OCI-LY7 (cell line): ENCODE measurements around the gene TMEM253.

Experiments
- EZH2phosphoT487 ChIP-seq: fragments of 200-600 bp; sonication (generic); IDR thresholded peaks from 2 replicates; pipeline ENCODE4 v1.6.1; 2018; ENCODE audit warnings: low read depth, borderline replicate concordance, mild to moderate bottlenecking, mixed run types, antibody characterized with exemption, low read length, moderate library complexity, mixed read lengths
- TF ChIP-seq, protein P1 (sequence below): fragments of 200-600 bp; sonication (generic); conservative IDR thresholded peaks from 2 replicates; pipeline ENCODE4 v1.5.1; 2014; ENCODE audit warnings: mild to moderate bottlenecking, antibody characterized with exemption, low read length, moderate library complexity, mixed read lengths

DNA sequence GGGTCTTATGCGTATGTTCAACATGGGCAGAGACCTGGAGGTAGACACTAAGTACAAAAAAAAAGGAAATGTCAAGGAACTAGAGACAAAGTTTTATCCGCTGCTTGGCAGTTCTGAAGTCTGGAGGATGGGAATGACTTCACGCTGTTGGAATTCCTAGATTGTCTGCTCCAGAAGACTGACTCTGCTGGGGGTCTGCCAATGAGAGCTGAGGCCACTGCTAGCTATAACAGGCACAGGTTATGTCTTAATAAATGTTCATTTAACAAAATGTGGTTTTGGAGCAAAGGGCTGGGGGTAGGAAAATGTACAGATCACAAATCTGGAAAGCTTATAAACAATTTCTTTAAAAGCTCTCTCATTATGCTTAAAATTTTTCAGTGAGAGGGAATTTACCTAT, 37.4 kb upstream of the TMEM253 start:
- TF ChIP-seq, protein P1, sequence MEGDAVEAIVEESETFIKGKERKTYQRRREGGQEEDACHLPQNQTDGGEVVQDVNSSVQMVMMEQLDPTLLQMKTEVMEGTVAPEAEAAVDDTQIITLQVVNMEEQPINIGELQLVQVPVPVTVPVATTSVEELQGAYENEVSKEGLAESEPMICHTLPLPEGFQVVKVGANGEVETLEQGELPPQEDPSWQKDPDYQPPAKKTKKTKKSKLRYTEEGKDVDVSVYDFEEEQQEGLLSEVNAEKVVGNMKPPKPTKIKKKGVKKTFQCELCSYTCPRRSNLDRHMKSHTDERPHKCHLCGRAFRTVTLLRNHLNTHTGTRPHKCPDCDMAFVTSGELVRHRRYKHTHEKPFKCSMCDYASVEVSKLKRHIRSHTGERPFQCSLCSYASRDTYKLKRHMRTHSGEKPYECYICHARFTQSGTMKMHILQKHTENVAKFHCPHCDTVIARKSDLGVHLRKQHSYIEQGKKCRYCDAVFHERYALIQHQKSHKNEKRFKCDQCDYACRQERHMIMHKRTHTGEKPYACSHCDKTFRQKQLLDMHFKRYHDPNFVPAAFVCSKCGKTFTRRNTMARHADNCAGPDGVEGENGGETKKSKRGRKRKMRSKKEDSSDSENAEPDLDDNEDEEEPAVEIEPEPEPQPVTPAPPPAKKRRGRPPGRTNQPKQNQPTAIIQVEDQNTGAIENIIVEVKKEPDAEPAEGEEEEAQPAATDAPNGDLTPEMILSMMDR: no peak
- TF ChIP-seq EZH2phosphoT487: no peak
